ENCODE measurements around the gene RFX8. TPM values are rescaled to one million over a fixed set of nuclear protein-coding genes. Genes with fewer than 3 reads are reported as not detected.

The RFX8 gene
- total and polyA plus RNA-seq, 9 of the 15 experiments (the other 6 are each of a cell fraction or from before 2014, with no cell fraction given), result not detected

- Histone ChIP-seq H3K9ac (ENCODE audit: insufficient read depth in 1 of 2, low read depth in 2 of 2, low read length in 2 of 2) (no peak overlapping the region), H3K27me3 (ENCODE audit: control insufficient read depth in 2 of 2, insufficient read depth in 2 of 2, low read length in 2 of 2) (peaks cover 13 to 42% of the 10 kb centered on the region in 2 experiments), H3K9me3 (replicated peaks; ENCODE audit: control insufficient read depth, insufficient read depth, low read depth, low read length) (no peaks in the 10 kb centered on the region), H3K9me1 (ENCODE audit: control insufficient read depth, insufficient read depth, low read length) (no peaks in the 10 kb centered on the region), H3K27ac (ENCODE audit: extremely low read depth, low read depth, low read length) (no peak overlapping the region), H2AFZ (ENCODE audit: low read depth, low read length) (no peak overlapping the region), H4K20me1 (replicated peaks; ENCODE audit: control insufficient read depth, insufficient read depth, low read length) (no peaks in the 10 kb centered on the region), H3K4me1 (replicated peaks in 1 of 2; ENCODE audit: control insufficient read depth in 2 of 2, insufficient read depth in 2 of 2, low read length in 2 of 2) (peaks cover 0 to 2% of the 10 kb centered on the region in 2 experiments; a peak in 1 of 5 replicates), H3K4me3 (no peak overlapping the region), H3K36me3 (ENCODE audit: control insufficient read depth, insufficient read depth, low read length) (no peaks in the 10 kb centered on the region), H3K4me2 (ENCODE audit: insufficient read depth, low read length) (no peak overlapping the region), H3K79me2 (ENCODE audit: control insufficient read depth, insufficient read depth, low read length) (no peaks in the 10 kb centered on the region)
- no TSS peak for BruUV-seq (replicated peaks)
- intact Hi-C loops (cut with micrococcal nuclease), result no loop called here
- DNase-seq (ENCODE audit: extremely low read depth in 1 of 4, low spot score in 3 of 4) (no peak), ATAC-seq (no peak), FAIRE-seq (no peak)
- ChIA-PET POLR2A (interaction anchor here (0.8 to 1.2 kb wide), 2 partner anchors 10 to 15 kb away, joined by 3 read pairs; no protein-coding TSS in a partner anchor), CTCF (ENCODE audit: low intra/inter-chr PET ratio) (no interaction called here)
- 2% methylated on average over 7 of the region's 7 CpGs for WGBS (ENCODE audit: insufficient coverage, low coverage, missing lambda C conversion rate)
- in situ Hi-C loops (cut with MboI), result no loop called here
- TF ChIP-seq HDAC6 (IDR thresholded peaks at IDR 0.05; ENCODE audit: low read depth, low read length) (no peak), HDAC2 (IDR thresholded peaks at IDR 0.05) (no peak), ZC3H8 (IDR thresholded peaks at IDR 0.05) (no peak), C11orf30 (IDR thresholded peaks at IDR 0.05; ENCODE audit: low read depth) (no peak), FOXJ3 (CRISPR knock-in tag; IDR thresholded peaks at IDR 0.05) (no peak), ESRRB (CRISPR knock-in tag; IDR thresholded peaks at IDR 0.05; ENCODE audit: borderline replicate concordance) (no peak), ZBTB34 (CRISPR knock-in tag; IDR thresholded peaks at IDR 0.05) (no peak), RBM22 (IDR thresholded peaks at IDR 0.05; ENCODE audit: low read depth, low read length, poor library complexity, severe bottlenecking) (no peak), MTA2 (IDR thresholded peaks at IDR 0.05; ENCODE audit: low read depth) (no peak), THRB (CRISPR knock-in tag; conservative IDR thresholded peaks at IDR 0.05) (no peak), STAG1 (CRISPR knock-in tag; IDR thresholded peaks at IDR 0.05; ENCODE audit: borderline replicate concordance) (no peak)
Measured at GRCh38 chr2:101359410-101359954, 115.4 kb downstream of the RFX8 start.

Measured in K562 (cell line).